MM.1S (cell line): ENCODE measurements around the gene PRR15.

Source experiments
- CTCF ChIP-seq: fragments of 300-600 bp; sonication (generic); IDR thresholded peaks from 2 replicates; pipeline ENCODE4 v1.5.1; 2016; ENCODE audit warnings: antibody characterized with exemption, low read length, mixed read lengths
- EZH2 ChIP-seq: fragments of 300-600 bp; sonication (generic); optimal IDR thresholded peaks from 2 replicates; pipeline ENCODE3; 2017; ENCODE audit warnings: low read depth, mild to moderate bottlenecking, antibody characterized with exemption, low read length, mixed read lengths
- EZH2phosphoT487 ChIP-seq: fragments of 300-600 bp; sonication (generic); IDR thresholded peaks from 2 replicates; pipeline ENCODE4 v1.6.1; 2018; ENCODE audit warnings: antibody characterized with exemption, low read length

DNA sequence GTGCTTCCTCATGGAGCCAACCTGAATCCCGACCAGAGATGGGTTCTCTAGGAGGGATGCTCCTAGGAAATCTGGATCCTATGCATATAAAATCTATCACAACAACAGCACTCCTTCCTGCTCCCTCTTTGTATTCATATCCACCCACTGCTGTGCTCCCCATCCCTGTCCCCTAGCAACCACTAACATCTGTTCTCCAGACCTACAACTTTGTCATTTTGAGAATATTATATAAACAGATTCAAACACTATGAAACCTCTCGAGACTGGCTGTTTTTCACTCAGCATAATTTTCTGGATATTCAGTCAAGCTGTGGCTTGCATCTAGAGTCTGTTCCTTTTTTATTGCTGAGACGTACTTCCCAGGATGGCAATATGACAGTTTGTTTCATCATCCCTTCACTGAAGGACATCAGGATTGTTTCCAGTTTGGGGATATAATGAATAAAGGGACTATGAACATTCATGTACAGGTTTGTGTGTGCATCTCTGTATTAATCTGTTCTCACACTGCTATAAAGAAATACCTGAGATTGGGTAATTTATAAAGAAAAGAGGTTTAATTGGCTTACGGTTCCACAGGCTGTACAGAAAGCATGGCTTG, 36.0 kb upstream of the PRR15 start:
- TF ChIP-seq CTCF (no peak), EZH2 (no peak), EZH2phosphoT487 (no peak)
